Stimulated activated CD4-positive, alpha-beta T cell treated with anti-CD3 and anti-CD28 coated beads, TNF-alpha, amount 100 ng/mL, for 1 hour (primary cell): ENCODE measurements around the gene HIBADH.
"Not testable (repeated sequence)": the region's sequence is repeated elsewhere in the genome, so short reads cannot be mapped to it uniquely, and the experiment has no call there.

Experiments used
- DNase-seq, 3 donors: peaks; one replicate each; pipeline ENCODE4 v3.0.0-alpha.2; 2020; ENCODE audit warnings: low read depth in 3 of 3, low spot score in 1 of 3

HIBADH gene

DNA sequence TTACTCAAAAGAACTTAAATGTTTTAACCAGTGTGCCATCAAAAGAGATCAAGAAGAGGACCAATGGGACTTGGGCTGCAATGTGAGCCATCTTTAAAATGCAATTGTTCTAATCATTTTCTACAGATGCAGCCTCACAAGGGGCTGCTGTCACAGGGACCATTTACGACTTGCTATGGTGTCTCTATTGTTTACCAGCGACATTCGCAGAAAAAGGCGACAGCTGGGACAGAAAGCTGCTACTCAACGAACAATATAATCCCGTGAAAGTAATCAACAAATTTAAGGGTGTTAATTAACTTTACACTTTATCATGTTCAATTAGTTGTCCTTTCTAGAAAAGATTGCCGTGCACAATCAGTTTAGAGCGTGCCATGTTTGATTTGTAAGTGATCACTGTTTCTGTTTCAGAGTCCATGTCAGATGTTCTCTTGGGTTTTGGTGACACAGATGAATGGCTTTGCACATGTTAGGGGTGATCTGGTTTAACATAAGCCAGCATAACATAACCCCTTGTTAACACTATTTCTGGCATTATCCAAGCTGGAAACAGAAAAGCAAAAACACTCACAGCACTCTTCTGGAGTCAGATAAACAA is 110.8 kb downstream of the HIBADH start:
- no peak for DNase-seq

DNA sequence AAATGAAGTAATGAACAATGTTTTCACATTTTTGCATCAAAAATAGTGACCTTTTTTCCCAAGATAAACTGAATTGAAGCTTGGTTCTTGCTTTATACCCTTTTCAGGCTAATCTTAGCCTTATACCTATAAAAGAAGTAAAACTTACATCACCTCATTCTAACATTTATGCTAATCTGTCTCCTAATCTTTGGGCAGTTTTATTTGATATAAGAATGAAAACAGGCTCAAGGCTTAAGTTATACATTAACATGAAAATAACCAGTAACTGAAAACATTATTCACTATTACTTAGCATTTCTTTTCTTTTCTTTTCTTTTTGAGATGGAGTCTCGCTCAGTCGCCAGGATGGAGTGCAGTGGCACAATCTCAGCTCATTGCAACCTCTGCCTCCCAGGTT is 113.1 kb downstream of the HIBADH start:
- no peak for DNase-seq

DNA sequence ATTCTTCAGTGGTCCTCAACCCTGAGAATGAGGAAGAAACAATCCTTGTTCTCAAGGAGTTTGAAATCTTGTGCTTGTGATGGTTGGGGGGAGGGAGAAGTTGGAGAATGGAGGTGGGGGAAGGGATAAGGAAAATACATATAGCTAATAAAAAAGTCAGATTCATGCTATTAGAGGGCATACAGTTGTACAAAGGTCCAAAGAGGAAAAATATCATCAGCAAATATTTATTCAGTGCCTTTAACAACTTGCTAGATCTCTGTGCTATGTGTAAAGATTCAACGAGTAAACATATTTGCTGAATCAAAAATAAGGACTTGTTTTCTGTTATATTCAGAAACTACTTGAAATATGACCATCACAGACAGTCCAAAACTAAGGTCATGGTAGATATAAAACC is 114.4 kb downstream of the HIBADH start:
- DNase-seq = no peak

DNA sequence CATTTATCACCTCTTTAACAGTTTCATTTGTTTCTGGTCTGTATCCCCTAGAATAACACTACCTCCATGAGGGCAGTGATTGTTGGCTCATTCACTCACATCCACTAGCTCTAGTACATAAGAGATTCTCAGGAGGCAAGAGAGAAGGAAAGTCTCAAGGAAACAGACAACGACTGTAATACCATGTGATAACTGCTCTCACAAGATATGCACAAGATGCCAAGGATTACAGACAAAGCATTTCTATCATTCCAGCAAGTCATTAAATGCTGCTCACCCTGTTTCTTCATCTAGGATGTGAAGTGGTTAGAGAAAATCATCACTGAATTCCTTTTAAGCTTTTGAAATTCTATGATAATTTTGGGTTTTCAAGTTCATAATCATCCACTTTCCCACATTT is 115.3 kb downstream of the HIBADH start:
- no peak for DNase-seq

DNA sequence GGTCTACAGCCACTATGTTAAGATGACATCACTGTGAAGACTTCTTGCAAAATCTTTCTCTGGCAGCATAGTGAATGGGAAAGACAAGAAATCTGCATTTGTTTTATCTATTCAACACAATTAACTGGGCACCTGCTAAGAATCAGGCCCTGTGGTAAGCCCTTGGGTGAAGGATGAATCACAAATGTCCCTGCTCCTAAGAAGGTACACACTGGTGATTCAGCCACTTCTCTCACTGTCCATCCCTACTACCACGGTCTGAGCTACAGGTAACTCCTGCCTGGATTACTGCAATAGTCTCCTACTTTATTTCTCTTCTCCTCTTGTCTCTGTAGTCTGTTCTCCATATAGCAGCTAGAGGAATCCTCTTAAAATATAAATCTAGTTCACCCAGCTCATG is 116.1 kb downstream of the HIBADH start:
- DNase-seq = no peak

DNA sequence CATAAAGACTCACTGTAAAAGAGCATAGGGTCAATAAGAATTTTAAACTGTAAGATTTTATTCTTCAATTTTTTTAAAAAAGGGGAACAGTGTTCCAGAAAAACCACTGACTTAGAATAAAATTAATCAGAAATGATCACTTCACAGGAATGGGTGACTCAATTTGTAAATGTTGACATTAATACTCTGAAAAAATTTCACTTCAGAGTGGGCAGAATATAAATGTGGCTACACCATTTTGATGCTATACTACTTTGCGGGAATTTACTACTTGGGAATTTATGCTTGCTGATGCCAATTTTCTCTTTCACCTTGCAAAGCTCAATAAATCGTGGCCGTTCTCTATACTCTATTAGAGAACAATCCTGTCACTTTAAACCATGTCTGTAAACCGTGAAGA is 126.9 kb downstream of the HIBADH start:
- DNase-seq = no peak

DNA sequence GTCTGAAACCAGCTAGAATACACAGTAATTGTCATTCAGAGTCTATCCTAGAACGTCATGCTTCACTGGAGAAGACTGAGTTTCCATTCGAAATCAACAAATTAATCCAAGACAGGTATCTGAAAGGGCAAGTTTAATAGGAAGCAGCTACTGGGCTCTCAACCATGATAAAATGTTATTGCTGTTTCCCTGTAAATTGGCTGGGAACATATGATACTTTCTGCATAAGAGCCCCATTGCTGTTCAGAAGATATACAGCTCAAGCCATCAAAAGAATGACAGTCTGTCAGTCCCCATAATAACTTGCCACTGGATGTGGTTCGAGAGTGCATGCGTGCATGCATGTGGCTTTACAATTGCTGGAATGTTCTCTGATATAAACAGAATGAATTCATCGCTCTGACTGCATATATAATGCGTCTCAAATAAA is 129.0 kb downstream of the HIBADH start:
- no peak for DNase-seq

DNA sequence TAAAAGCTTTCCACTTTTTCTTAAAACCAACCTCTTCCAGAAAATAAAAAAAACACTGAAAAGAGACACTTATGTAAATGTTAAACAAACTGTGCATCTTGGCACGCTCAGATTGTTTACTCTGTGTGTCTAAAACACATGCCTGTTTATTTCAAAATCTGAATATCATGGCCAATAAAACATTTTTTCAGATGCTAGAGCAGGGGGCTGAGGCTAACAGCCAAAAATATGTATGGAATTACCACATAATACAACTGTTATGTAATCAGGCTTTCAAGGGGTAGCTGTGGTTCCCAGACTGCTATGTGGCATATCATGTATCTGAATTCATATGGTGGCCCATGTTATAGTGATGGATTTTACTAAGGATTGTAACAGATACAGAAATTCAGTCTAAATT is 130.4 kb downstream of the HIBADH start:
- no peak for DNase-seq

DNA sequence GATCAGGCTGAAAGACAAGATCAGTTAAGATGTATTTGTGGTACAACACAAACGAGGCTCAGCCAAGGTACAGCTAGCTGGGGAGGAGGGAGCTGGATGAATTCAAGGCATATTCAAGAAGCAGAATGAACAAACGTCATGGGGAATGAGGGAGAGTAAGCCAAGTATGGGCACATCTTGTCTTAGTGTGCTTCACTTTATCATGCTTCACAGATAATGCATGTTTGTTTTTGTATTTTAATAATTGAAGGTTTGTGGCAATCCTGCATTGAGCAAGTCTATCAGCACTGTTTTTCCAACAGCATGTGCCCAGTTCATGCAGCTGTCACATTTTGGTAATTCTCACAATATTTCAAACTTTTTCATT is 135.4 kb downstream of the HIBADH start:
- DNase-seq = no peak

DNA sequence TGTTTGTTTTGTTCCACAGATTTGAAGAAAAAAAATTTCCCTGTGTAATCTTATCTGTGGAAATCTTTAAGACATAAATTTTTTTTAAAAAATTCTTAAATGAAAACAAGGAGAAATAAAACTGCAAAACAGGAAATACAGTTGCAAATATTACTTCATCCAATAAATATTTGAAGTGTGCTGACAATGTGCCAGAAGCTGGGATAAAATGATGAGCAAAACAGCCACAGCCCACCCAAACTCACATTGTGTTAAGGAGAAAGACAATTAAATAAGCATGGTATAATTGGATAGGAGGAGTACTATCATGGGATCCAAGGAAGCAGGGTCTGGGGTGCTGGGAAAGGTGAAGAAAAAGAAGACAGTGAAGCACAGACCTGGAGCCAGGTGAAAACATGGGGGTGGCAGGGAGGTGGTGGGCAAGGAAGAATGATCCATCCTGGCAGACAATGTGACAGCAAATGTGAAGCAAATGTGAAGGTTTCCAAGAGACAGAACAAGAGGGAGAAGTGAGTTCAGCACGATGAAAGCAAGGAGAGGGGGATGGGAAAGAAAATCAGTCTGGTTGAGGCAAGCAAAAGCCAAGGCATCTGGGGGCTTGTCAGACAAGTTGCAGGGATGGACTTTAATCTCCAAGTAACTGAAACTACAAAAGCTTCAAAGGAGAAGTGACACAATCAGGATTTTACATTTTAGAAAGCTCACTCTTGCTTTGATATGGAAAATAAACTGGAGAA is 135.9 kb downstream of the HIBADH start:
- no peak for DNase-seq

DNA sequence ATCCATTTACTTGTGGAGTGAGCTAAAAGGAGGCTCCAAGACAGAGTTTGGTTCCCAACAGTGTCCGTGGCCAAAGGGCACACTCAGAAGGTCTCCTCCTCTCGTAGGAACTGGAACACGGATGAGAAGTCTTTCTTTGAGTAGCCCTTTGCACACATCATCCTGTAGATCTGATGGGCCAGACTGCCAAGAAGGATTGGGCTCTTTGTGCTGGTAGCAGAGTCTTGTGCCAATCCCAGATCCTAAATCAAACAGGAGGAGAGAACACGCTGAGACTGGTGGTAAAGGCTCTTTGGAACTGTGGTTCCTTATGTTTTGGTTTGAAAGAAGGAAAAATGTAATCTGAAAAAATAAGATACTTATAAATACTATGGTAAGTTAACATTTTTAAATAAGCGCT is 136.6 kb downstream of the HIBADH start:
- DNase-seq = no peak

DNA sequence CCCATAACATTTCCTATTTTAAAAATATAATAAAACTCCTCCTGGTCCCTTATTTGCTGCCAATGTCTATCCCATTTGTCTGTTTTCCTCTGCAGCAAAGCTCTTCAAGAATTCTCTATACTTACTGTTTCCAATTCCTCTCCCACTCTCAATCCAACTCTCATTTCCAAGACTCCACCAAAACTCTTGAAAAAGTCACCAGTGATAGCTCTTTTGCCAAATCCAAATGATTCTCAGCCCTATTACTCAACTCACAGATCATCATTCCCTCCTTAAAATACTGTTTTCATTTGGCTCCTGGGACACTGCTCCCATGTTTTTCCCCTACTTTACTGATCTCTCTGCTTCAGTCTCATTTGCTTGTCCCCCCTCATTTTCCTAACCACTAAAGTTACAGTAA is 139.4 kb downstream of the HIBADH start:
- DNase-seq = no peak

DNA sequence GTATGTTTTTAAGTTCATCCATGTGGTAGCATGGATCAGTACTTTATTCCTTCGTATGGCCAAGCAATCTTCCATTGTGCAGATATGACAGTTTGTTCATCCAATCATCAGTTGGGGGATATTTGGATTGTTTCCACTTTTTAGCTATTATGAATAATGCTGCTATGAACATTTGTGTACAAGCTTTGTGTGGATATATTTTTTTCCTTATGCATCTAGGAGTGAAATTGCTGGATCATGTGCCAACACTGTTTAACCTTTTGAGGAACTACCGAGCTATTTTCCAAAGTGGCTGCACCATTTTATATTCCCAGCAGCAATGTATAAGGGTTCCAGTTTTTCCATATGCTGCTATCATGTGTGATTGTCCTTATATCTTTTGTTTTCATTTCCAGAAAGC is 140.1 kb downstream of the HIBADH start:
- DNase-seq = no peak

DNA sequence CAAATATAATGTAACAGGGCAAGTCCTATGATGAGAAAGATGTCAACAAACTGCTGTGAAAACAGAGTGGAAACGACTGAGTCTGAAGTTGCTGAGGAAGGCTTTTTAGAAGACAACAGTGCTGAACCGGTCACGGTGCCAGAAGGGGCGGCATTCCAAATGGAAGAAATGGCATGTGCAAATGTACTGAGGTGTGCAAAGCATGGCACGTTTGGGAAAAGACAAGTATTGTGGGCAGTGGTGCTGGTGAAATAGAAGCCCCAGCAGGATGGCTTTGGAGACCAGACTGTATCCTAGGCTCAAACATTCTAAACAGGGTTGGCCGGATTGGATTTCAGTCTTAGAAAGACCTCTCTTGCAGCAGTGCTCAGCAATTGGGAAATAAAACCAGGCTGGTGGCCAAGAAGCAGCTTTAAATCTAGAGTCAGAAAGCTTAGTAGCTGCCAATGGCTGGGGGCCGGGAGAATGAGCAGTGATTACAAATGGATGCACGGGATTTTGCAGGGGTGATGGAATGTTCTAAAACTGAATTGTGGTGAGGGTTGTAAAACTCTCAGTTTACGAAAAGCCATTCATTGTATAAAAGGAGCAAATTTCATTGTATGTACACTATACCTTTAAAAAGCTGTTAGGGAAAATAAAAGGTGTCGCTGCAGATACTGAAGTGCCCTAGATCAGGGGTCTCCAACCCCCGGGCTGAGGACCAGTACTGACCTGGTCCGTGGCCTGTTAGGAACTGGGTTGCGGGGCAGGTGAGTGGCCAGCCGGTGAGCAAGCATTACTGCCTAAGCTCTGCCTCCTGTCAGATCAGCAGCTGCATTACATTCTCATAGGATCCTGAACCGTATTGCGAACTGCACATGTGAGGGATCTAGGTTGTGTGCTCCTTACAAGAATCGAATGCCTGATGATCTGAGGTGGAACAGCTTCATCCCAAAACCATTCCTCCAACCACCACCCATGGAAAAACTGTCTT is 141.6 kb downstream of the HIBADH start:
- no peak for DNase-seq

DNA sequence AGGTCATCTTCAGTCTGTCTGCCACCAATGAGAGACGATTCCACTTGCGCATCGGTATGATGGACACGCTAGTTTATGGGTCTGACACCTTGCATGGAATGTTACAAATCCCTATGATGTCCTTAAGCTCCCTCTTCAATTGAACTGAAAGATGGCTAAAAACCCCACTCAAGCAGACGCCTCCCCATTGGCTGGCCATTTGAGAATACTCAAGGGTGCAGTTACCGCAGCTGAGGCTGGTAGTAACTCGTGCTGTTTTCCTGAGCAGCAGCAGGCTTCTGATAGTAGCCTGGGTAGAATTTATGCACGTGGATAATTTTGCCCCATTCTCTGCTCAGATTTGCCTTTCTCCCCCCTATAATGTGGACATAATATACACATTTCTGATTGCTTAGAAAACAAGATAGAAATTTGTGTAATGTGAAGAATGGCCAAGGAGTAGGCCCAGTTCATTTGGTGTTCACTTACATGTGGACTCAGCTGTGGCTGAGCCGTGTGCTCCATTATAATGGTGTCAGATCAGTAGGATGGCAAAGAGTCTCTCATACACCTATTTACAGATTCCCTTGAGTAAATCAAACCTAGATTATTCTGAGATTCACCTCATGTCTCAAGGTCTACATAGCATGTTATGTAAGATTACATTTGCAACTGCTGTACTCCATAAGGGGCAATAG is 142.8 kb downstream of the HIBADH start:
- no peak for DNase-seq

DNA sequence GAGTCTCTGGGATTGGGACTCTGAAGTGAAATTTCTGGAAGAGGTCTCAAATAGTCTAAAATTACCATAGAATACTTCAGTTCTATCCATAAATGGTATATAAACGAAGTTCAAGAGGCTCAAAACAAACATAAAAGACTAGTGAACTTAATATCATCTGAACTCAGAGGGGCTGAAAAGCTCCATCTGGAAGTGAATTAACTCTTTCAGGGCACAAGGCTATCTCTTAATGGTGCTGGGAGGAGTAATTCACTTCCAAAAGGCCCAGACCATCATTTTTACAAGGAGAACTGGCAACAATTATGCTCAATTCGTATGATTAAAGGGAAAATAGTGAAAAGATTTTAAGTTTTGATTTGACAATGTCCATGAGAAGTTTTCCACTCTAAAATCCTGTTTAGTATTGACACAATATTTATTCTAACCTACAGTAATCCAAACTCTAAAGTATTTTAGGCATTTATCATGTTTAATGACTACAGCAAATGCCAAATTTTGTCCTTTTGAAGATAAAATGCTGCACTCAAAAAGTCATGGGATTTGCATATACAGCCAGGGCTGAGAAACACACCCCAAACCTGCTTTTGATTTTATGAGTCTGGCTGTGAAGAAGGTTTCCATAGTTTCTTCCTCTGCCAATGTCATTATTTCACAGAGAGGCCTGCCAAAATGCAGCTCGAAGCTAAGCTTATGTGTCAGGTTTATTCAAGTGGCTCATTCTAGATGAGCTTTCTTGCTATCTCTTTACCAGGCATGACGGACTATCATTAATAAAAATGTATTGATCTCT is 143.9 kb downstream of the HIBADH start:
- no peak for DNase-seq

DNA sequence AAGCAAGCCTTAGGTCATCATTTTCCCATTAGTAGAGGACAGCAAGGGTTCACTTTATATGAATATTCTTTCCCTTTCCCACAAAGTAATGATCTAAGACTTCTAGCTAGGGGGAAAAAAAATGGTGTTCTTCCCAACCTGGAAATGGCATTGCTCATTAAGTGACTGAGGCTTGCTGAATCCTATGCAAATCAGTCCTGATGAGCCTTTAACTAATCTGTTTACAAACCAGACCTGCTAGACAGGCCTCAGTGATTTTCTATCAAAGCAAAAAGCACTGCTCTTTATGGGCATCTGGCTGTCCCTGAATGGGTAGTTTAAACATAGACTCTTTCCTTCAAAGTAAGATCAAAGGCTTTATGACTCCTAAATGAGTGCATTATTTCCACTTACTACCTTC is 146.3 kb downstream of the HIBADH start:
- no peak for DNase-seq

DNA sequence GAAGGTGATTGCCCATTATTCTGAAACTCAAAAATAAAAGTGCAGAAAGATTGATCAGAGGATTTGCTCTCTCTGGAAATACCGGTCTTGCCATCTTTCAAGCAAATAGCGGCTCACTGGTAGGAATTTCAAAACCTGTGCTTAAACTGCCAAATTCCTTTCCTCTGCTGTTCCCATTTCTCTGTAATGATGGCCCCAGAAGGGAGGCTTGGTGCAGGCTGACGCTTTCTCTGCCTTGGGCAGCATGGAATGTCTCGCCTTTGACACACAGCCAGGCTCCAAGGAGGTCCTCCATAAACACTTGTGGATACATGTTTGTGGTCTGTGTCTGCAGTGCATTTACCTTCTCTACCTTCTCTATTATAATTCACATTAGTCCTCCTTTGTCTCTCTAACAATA is 146.8 kb downstream of the HIBADH start:
- no peak for DNase-seq

DNA sequence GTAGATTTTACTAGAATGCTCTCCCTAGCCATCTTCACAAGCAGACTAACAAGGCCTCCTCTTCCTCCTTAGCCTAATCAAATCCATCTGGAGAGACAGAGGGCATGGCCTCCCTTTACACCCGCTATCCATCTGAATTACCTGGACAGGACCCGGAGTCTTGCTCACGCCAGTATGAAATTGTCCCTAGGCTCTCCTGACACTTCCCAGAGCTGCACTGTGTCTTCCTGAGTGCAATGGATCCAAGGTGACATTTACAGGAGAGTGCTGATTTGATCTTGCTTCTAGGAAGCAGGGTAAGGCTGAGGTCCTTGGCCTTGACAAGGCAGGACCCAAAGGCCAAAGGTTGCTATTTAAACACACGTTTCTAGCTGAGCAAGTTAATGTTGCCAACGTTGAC is 147.8 kb downstream of the HIBADH start:
- DNase-seq = no peak

DNA sequence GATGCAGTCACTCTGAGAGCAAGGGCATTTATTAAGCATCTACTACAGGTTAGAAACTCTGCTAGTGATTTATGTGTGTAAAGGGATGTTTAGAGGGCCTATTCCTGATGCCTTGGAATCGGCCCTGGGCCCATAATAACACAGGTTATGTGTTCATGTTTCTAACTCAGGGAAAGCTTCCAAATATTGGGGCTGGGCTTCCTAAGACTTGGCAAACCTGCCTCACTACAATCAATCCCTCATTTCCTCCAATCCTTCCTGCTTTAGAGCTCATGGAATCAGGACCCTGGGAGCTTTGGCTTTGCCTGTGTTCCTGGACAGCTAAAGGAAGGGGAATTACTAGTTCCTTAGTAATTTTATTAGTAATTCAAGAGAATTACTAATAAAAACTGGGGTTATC is 148.8 kb downstream of the HIBADH start:
- DNase-seq = no peak

DNA sequence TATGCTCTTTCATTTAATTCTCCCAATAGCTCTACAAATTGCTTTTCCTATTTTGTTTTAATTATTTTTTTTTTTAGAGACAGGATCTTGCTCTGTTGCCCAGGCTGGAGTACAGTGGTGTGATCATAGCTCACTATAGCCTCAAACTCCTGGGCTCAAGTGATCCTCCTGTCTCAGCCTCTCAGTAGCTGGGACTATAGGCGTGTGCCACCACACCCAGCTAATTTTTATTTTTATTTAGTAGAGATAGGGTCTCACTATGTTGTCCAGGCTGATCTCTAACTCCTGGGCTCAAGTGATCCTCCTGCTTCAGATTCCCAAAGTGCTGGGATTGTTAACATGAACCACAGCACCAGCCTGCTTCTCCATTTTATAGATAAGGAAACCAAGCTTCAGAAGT is 151.3 kb downstream of the HIBADH start:
- DNase-seq = not testable (repeated sequence)
